Measurements from ENCODE around the gene DNAH14. TPM values are rescaled to one million over a fixed set of nuclear protein-coding genes. Genes with fewer than 3 reads are reported as not detected.

DNAH14 gene
- total RNA-seq, 3 donors from 2014 or later = 9.2 to 12.7 (median 10.0) TPM

- H3K4me1 ChIP-seq (ENCODE audit: low read depth) = peaks cover 19% of the 10 kb centered on the region
- TF ChIP-seq CTCF (IDR thresholded peaks at IDR 0.05) = no peak
- no peak for ATAC-seq
- no peaks in the 10 kb centered on the region for H3K36me3 ChIP-seq (ENCODE audit: low read depth)
- DNase-seq = no peak
- H3K9me3 ChIP-seq = no peaks in the 10 kb centered on the region
- H3K4me3 ChIP-seq = no peak overlapping the region
- intact Hi-C loops (cut with DNase I, micrococcal nuclease) = no loop called here
These were observed 505.6 kb downstream of the DNAH14 start for GRCh38 chr1:225435076-225435475.

- no peaks in the 10 kb centered on the region for H3K36me3 ChIP-seq (ENCODE audit: low read depth)
- DNase-seq (no peak), ATAC-seq (no peak)
- peaks cover 23% of the 10 kb centered on the region for H3K4me1 ChIP-seq (ENCODE audit: low read depth)
- H3K4me3 ChIP-seq = no peak overlapping the region
- intact Hi-C loops (cut with DNase I, micrococcal nuclease) = no loop called here
- no peaks in the 10 kb centered on the region for H3K9me3 ChIP-seq
- no peak for TF ChIP-seq CTCF (IDR thresholded peaks at IDR 0.05)
These were observed 506.0 kb downstream of the DNAH14 start for GRCh38 chr1:225435487-225435886.

- TF ChIP-seq CTCF (IDR thresholded peaks at IDR 0.05) = no peak
- DNase-seq (no peak), ATAC-seq (no peak)
- Histone ChIP-seq H3K4me3 (no peak overlapping the region), H3K9me3 (no peaks in the 10 kb centered on the region), H3K4me1 (ENCODE audit: low read depth) (peaks cover 28% of the 10 kb centered on the region), H3K36me3 (ENCODE audit: low read depth) (no peaks in the 10 kb centered on the region)
- intact Hi-C loops (cut with DNase I, micrococcal nuclease) = no loop called here
These were observed 506.5 kb downstream of the DNAH14 start for GRCh38 chr1:225435957-225436392.

- ATAC-seq = no peak
- no peaks in the 10 kb centered on the region for H3K9me3 ChIP-seq
- H3K4me3 ChIP-seq = no peak overlapping the region
- no peaks in the 10 kb centered on the region for H3K36me3 ChIP-seq (ENCODE audit: low read depth)
- H3K4me1 ChIP-seq (ENCODE audit: low read depth) = peaks cover 39% of the 10 kb centered on the region
- DNase-seq = peak in 1 of 3 donors; percentile 48
- intact Hi-C loops (cut with DNase I, micrococcal nuclease) = no loop called here
- TF ChIP-seq CTCF (IDR thresholded peaks at IDR 0.05) = no peak
These were observed 508.4 kb downstream of the DNAH14 start for GRCh38 chr1:225437710-225438437.

GRCh38 chr1:225440380-225441221 is 511.1 kb downstream of the DNAH14 start:
- no peaks in the 10 kb centered on the region for H3K9me3 ChIP-seq
- TF ChIP-seq CTCF (IDR thresholded peaks at IDR 0.05) = no peak
- DNase-seq (peak in 1 of 3 donors; percentile 63), ATAC-seq (peak; percentile 39)
- no peaks in the 10 kb centered on the region for H3K36me3 ChIP-seq (ENCODE audit: low read depth)
- intact Hi-C loops (cut with DNase I, micrococcal nuclease) = no loop called here
- peaks cover 64% of the 10 kb centered on the region for H3K4me1 ChIP-seq (ENCODE audit: low read depth)
- H3K4me3 ChIP-seq = no peak overlapping the region
